Measurements from ENCODE around the gene HCK. TPM values are rescaled to one million over a fixed set of nuclear protein-coding genes. Genes with fewer than 3 reads are reported as not detected.

Gene HCK
- total and polyA plus RNA-seq, 2 experiments from 2014 or later, result not detected

GRCh38 chr20:32140603-32141002 lies 88.6 kb downstream of the HCK start:
- H3K4me1 ChIP-seq (ENCODE audit: low read depth), result no peaks in the 10 kb centered on the region
- no peaks in the 10 kb centered on the region for H3K9me3 ChIP-seq (ENCODE audit: low read depth)
- no peak for DNase-seq (ENCODE audit: low read depth in 1 of 2, low spot score in 1 of 2)
- H3K27me3 ChIP-seq, result no peaks in the 10 kb centered on the region
- no peak for TF ChIP-seq CTCF (IDR thresholded peaks at IDR 0.05; ENCODE audit: low read depth, low read length)
- peaks cover 62% of the 10 kb centered on the region for H3K36me3 ChIP-seq
- H3K27ac ChIP-seq, result no peak overlapping the region
- no peak overlapping the region for H3K4me3 ChIP-seq

DNA sequence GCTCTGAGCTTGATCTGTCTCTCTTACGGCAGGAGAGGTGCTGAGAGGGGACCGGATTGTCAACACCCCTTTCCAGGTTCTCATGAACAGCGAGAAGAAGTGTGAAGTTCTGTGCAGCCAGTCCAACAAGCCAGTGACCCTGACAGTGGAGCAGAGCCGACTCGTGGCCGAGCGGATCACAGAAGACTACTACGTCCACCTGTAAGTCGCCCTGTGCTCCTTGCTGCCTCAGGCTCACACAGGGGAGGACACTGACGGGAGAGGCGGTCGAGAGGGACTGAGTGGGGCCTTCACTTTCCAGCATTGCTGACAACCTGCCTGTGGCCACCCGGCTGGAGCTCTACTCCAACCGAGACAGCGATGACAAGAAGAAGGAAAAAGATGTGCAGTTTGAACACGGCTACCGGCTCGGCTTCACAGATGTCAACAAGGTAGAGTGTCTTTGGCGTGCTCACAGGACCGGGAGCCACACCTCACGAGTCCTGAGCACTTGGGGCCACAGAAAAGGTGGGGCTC lies 89.5 kb downstream of the HCK start:
- no peak for TF ChIP-seq CTCF (IDR thresholded peaks at IDR 0.05; ENCODE audit: low read depth, low read length)
- Histone ChIP-seq H3K36me3 (peaks cover 55% of the 10 kb centered on the region), H3K27ac (no peak overlapping the region), H3K4me3 (no peak overlapping the region), H3K9me3 (ENCODE audit: low read depth) (no peaks in the 10 kb centered on the region), H3K27me3 (no peaks in the 10 kb centered on the region), H3K4me1 (ENCODE audit: low read depth) (no peaks in the 10 kb centered on the region)
- no peak for DNase-seq (ENCODE audit: low read depth in 1 of 2, low spot score in 1 of 2)

- peaks cover 57% of the 10 kb centered on the region for H3K36me3 ChIP-seq
- no peak for DNase-seq (ENCODE audit: low read depth in 1 of 2, low spot score in 1 of 2)
- no peaks in the 10 kb centered on the region for H3K9me3 ChIP-seq (ENCODE audit: low read depth)
- H3K4me3 ChIP-seq, result no peak overlapping the region
- no peak overlapping the region for H3K27ac ChIP-seq
- H3K4me1 ChIP-seq (ENCODE audit: low read depth), result no peaks in the 10 kb centered on the region
- TF ChIP-seq CTCF (IDR thresholded peaks at IDR 0.05; ENCODE audit: low read depth, low read length), result no peak
- no peaks in the 10 kb centered on the region for H3K27me3 ChIP-seq
These were observed 90.0 kb downstream of the HCK start for GRCh38 chr20:32142088-32142487.

GRCh38 chr20:32142991-32143390 lies 90.9 kb downstream of the HCK start:
- TF ChIP-seq CTCF (IDR thresholded peaks at IDR 0.05; ENCODE audit: low read depth, low read length), result no peak
- peaks cover 52% of the 10 kb centered on the region for H3K36me3 ChIP-seq

GRCh38 chr20:32144898-32145662 lies 93.0 kb downstream of the HCK start:
- DNase-seq (ENCODE audit: low read depth in 1 of 2, low spot score in 1 of 2), result no peak
- TF ChIP-seq CTCF (IDR thresholded peaks at IDR 0.05; ENCODE audit: low read depth, low read length), result no peak
- Histone ChIP-seq H3K9me3 (ENCODE audit: low read depth) (no peaks in the 10 kb centered on the region), H3K36me3 (peaks cover 46% of the 10 kb centered on the region), H3K4me3 (no peak overlapping the region), H3K27me3 (no peaks in the 10 kb centered on the region), H3K27ac (no peak overlapping the region), H3K4me1 (ENCODE audit: low read depth) (no peaks in the 10 kb centered on the region)

More at GRCh38 chr20:32142991-32143390, 90.9 kb downstream of the HCK start:
- Histone ChIP-seq H3K4me1 (ENCODE audit: low read depth) (no peaks in the 10 kb centered on the region), H3K27me3 (no peaks in the 10 kb centered on the region), H3K9me3 (ENCODE audit: low read depth) (no peaks in the 10 kb centered on the region), H3K27ac (no peak overlapping the region), H3K4me3 (no peak overlapping the region)
- DNase-seq (ENCODE audit: low read depth in 1 of 2, low spot score in 1 of 2), result no peak
